RWPE2 (cell line): ENCODE data around the gene PEX10.

Source experiments
- ATAC-seq: fragments of 200-7000 bp; cut with Tn5 transposase; 3 replicates; pipeline ENCODE4 v1.9.1; 2021; ENCODE audit warnings: low read depth
- DNase-seq: peaks from one replicate; pipeline ENCODE4 v3.0.0-alpha.2; 2020; ENCODE audit warnings: low spot score
- H3K27ac ChIP-seq: fragments of 450-650 bp; 2 replicates; pipeline ENCODE4 v1.5.1; 2017; ENCODE audit warnings: mild to moderate bottlenecking; ENCODE audit not compliant: poor library complexity, severe bottlenecking
- H3K27me3 ChIP-seq: fragments of 250-450 bp; sonication (Bioruptor Pico); 2 replicates; pipeline ENCODE4 v1.5.1; 2021; ENCODE audit warnings: mild to moderate bottlenecking, moderate library complexity; ENCODE audit not compliant: insufficient read depth, poor library complexity, severe bottlenecking
- H3K36me3 ChIP-seq: fragments of 250-450 bp; sonication (Bioruptor Pico); 2 replicates; pipeline ENCODE4 v1.5.1; 2020; ENCODE audit warnings: low read depth, mild to moderate bottlenecking, moderate library complexity
- H3K4me1 ChIP-seq: fragments of 250-450 bp; sonication (Bioruptor Pico); 2 replicates; pipeline ENCODE4 v1.5.1; 2021; ENCODE audit warnings: mild to moderate bottlenecking, moderate library complexity; ENCODE audit not compliant: insufficient read depth, poor library complexity, severe bottlenecking
- H3K4me3 ChIP-seq: fragments of 250-450 bp; sonication (Bioruptor Pico); 2 replicates; pipeline ENCODE4 v1.5.1; 2021; ENCODE audit warnings: mild to moderate bottlenecking, moderate library complexity; ENCODE audit not compliant: severe bottlenecking
- H3K9me3 ChIP-seq: fragments of 250-450 bp; sonication (Bioruptor Pico); 2 replicates; pipeline ENCODE4 v1.5.1; 2021; ENCODE audit warnings: mild to moderate bottlenecking, moderate library complexity; ENCODE audit not compliant: severe bottlenecking
- TF ChIP-seq, protein P1 (sequence below): fragments of 450-650 bp; IDR thresholded peaks from one replicate; pipeline ENCODE4 v1.5.1; 2017; ENCODE audit warnings: mild to moderate bottlenecking, moderate library complexity; ENCODE audit not compliant: poor library complexity, severe bottlenecking

Gene PEX10

DNA sequence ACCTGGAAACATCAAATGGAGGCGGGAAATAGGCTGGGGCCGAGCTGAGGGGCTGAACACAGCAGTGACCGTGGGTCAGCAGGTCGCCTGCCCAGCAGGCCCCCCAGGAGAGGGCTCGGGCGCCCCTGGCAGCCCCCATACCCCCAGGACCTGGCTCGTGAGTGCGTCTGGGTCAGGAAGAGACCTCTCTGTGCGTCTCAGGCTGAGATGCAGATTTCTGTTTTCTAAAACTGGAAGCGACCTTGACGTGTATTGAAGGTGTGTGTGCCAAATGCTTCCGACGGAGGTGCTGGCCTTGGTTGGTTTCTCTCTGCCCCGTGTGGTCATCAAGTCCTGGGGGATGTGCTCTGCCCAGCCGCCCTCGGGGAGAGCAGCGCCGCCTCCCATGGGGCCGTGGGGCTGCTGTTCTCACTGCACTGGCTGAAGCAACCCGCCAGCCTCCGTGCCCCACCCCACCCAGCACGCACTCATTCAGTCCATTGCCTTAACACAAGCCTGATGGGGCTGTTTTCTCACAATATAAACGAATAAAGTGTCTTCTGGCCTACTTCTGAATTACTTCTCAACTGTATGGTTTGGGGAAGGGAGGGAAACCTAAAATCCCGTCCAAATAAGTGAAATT lies 7.4 kb downstream of the PEX10 start:
- TF ChIP-seq, protein P1, sequence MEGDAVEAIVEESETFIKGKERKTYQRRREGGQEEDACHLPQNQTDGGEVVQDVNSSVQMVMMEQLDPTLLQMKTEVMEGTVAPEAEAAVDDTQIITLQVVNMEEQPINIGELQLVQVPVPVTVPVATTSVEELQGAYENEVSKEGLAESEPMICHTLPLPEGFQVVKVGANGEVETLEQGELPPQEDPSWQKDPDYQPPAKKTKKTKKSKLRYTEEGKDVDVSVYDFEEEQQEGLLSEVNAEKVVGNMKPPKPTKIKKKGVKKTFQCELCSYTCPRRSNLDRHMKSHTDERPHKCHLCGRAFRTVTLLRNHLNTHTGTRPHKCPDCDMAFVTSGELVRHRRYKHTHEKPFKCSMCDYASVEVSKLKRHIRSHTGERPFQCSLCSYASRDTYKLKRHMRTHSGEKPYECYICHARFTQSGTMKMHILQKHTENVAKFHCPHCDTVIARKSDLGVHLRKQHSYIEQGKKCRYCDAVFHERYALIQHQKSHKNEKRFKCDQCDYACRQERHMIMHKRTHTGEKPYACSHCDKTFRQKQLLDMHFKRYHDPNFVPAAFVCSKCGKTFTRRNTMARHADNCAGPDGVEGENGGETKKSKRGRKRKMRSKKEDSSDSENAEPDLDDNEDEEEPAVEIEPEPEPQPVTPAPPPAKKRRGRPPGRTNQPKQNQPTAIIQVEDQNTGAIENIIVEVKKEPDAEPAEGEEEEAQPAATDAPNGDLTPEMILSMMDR = no peak
- Histone ChIP-seq H3K4me1 (peaks cover 10% of the 10 kb centered on the region), H3K27ac (peak overlapping the region; percentile 57), H3K9me3 (no peaks in the 10 kb centered on the region), H3K36me3 (peaks cover 59% of the 10 kb centered on the region), H3K27me3 (no peaks in the 10 kb centered on the region), H3K4me3 (no peak overlapping the region)
- no peak for DNase-seq
- no peak for ATAC-seq

- no peaks in the 10 kb centered on the region for H3K9me3 ChIP-seq
- peaks cover 10% of the 10 kb centered on the region for H3K4me1 ChIP-seq
- TF ChIP-seq, protein P1 = no peak
- no peak overlapping the region for H3K4me3 ChIP-seq
- ATAC-seq (no peak; the same call in 2 of the 3 replicates), DNase-seq (no peak)
- H3K36me3 ChIP-seq = peaks cover 66% of the 10 kb centered on the region
- no peaks in the 10 kb centered on the region for H3K27me3 ChIP-seq
- H3K27ac ChIP-seq = peak overlapping the region; percentile 57
Observed at GRCh38 chr1:2404142-2404889, 8.0 kb downstream of the PEX10 start.

- no peak for DNase-seq
- no peak overlapping the region for H3K27ac ChIP-seq
- no peak for ATAC-seq
Observed at GRCh38 chr1:2403273-2403672, 9.1 kb downstream of the PEX10 start.

DNA sequence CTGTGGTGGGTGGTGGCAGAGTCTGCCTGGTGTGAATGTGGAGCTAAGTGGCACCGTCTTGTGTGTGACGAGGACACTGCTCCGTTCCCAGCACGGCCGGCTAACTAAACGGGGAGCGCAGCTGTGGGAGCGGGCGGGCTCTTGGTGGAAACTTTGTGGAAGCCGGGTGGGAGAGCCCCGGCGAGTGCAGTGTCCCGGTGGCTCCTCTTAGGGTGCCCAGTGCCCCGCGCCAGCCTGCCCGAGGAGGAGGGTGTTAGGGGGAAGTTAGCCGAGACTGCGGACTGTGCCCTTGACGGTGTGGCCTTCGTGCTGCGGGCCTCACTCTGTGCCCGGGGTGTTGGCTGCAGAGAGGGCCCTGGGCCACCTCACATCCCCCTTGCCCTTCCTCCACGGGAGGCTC lies 9.9 kb downstream of the PEX10 start:
- no peak overlapping the region for H3K27ac ChIP-seq
- no peak overlapping the region for H3K4me3 ChIP-seq
- DNase-seq = no peak
- H3K4me1 ChIP-seq = peaks cover 10% of the 10 kb centered on the region
- peaks cover 85% of the 10 kb centered on the region for H3K36me3 ChIP-seq
- ATAC-seq = no peak
- TF ChIP-seq, protein P1 = no peak
- H3K9me3 ChIP-seq = no peaks in the 10 kb centered on the region
- H3K27me3 ChIP-seq = no peaks in the 10 kb centered on the region

More at GRCh38 chr1:2403273-2403672, 9.1 kb downstream of the PEX10 start:
- H3K4me1 ChIP-seq = peaks cover 10% of the 10 kb centered on the region
- H3K9me3 ChIP-seq = no peaks in the 10 kb centered on the region
- no peak overlapping the region for H3K4me3 ChIP-seq
- H3K27me3 ChIP-seq = no peaks in the 10 kb centered on the region
- H3K36me3 ChIP-seq = peaks cover 76% of the 10 kb centered on the region
- TF ChIP-seq, protein P1 = no peak
